Measurements from ENCODE around the gene P2RY6.
"Not testable (repeated sequence)": the region's sequence is repeated elsewhere in the genome, so short reads cannot be mapped to it uniquely, and the experiment has no call there.

The P2RY6 gene

DNA sequence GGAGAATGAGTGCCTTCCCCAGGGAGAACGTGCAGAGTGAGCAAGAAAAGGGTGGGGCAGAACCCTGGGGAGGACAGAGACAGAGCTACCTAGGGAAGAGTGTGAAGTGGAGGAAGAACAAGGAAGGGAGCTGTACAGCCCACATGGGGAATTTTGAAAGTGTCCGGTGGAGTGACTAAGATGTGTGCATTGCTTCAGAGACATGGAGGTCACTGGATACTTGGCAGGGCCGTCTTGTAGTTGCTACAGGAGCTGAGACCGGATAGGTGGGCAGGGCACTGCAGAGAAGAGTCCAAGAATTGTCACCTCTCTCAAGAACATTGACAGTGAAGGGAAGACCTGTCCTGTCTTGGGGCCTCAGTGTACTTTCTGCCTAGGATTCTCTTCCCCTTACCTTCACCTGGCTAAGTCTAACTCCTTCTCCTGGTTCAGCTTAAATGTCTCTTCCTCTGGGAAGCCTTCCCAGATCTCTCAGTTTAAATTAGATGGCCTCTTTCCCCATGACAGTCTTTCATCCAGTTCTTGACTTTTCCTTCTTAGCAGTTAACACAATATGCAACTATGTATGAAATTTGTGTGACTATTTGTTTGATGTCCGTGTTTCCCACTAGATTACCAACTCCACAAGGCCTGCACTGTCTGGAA is 9.2 kb upstream of the P2RY6 start:
- no peak for DNase-seq

DNA sequence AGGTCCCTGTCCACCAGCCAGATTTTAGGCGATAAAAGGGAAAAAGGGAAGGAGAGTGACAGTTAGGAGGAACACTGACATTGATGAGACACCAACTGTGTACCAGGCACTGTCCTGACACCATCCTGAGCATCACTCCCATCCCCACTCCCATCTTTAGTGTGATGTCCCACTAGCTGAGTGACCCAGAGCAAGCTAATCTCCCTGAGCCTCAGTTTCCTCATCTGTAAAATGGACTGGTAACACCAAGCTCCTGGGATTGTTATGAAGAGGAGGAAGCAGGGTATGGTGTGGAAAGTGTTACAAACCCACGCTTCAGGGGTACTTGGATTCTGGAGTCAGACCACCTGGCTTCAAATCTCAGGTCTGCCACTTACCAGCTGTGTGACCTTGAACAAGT is 8.5 kb upstream of the P2RY6 start:
- no peak for DNase-seq

DNA sequence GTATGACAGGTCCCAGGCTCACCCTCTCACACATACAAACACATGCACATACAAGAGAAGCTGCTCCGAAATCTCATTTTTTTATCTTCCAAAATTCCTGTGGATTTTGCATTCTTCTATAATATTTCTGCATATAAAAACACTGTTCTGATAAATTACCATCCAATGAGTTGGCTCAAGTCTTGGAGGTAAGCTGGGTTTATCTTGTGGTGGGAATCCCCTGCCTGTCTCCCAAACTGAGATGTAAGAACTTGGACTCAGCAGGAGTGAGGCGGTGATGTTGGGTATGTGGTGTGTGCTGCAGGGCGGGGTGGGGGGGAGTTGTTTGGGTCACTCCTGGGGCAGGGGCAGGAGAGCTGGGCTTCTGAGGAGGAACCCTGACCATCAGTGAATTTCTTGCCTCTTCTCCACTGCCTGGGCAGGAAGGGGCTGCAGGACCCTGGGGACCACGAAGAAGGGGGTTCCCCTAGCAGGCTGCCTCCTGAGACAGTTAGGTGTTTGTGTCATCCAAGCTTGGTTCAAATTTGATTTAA is 6.8 kb upstream of the P2RY6 start:
- DNase-seq: no peak

DNA sequence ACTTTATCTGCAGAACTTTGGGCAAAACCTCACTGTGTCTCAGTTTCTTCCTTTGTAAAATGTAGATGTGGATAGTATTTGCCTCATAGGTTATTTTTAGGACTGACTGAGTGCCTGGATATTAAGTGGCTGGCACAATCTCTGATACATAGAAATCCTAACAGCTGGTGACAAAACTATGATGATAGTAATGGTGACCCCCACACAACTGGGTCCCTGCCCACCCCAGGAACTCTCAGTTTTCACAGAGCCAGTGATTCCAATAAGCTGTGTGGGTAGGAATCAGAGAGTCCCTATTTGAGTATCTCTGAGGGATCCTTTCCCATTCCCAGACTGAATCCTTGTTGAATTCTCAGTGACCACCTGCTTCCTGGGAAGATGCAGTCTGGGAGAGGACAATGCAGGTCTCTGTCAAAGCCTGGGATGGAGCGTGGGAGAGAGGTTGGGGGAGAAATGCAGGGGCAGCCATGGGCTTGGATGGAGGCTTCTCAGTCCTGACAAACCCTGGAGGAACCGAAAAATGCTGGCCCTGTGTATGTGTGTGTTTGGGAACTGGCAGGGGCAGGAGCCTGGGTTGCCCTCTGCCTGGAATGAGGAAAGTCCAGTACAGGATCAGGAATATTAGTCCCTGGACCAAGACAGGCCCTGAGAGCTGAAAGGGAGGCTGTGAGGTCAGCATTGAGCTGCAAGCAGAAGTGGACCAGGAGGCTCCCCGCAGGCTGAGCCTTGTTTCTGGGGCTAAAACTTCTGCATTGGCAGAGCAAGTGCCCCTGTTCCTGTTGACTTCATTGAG is 6.1 kb upstream of the P2RY6 start:
- no peak for DNase-seq

DNA sequence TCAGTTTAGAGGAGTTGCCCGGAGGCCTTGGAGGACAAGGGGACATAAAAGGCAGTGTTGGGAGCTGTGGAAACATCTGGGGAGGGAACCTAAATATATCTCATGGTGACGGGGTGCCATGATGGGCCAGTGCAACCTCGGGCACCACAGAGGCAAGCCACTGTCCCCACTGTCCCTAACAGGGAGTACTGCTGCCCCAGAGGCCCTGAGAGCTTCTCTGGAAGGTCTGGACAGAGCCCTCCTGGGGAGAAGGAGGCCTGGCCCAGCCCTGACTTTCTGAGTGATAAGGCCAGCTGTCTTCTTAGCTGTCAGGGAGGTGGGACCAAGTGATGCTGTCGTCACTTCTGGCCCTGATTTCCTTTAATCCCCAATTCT is 5.5 kb upstream of the P2RY6 start:
- no peak for DNase-seq

DNA sequence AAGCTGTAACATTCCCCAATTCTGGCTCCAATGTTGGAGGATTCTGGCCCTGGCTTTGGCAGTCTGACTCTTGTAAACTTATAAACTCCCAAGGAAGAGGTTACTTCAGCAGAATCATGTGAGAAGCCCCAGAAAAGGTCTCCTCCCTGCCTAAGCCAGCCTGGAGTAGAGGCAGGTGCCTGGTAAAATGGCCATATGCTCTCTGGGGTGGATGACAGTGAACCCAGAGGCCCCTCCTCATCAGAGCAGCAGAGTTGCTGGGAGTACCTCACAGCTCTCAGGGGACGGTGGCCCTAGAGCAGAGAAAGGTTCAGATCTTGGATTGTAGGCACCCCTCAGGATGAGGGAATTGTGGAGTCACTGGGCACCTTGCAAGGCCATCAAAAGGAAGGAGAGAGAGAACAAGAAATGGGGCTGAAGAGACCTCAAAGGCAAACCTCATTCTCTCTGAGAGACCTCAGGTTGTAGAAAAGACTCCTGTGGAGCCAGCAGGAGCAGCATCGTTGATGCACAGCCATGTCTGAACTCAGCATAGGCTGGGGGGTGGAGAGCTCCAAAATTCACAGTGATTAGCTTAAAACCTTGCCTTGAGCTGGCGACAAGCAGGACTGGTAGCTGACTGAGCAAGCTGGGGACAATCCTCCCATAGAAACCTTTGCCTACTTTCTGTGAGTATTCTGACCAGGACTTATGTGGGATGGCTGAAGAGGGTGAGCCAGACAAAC is 4.9 kb upstream of the P2RY6 start:
- DNase-seq: no peak

- no peak for DNase-seq
These were observed 4.1 kb upstream of the P2RY6 start for GRCh38 chr11:73267906-73268540.

DNA sequence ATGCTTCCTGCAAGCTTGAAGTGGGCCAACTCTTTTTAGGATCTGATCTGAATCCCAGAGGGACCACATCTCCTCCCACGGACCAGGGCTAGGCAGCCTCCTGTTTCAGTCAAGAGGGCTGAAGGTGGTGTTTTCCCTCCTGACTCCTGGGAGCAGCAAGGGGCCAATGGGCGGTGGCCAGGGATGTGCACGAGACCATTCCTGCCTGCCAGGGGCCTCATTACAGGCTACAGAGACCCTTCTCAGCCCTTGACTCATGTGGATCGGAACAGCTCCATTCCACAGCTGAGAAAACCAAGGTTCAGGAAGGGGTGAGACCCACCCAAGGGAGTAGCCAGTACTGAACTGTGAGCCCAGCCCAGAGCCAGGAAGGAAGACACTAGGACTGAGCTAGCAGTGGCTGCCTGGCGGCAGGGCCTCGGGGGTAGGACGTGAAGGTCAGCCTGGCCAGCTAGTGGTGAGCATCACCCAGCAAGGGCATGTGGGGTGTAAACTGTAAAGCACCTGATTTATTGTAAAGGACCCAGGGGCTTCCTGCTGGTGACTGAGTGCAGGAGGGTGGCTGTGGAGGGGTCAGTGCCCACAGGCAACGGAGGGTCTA is 3.4 kb upstream of the P2RY6 start:
- DNase-seq: no peak

DNA sequence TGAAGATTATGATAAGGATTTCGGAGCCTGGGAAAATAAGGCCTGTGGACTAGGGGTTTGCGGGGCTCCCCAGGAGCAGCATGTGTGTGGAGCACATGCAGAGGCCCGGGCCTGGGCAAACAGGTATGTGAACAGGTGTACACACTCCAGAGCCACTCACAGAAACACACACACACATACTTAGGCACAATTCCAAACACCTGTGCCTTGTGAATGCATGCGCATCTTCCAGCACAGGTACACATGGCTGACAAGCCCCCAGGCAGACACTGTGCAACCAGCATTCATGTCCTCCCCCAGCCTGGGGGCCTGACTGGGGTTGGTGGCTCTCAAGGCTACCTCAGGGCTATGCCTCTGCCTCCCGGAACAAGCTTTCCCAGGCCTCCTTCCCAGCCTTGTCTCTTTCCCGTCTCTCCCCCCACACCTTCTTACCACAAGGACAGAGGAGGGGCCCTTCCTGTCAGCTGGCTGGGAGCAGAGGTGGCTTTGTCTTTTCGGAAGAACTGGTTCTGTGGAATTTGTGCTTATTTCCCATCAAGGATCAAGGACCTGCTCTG is 2.6 kb upstream of the P2RY6 start:
- no peak for DNase-seq

GRCh38 chr11:73270016-73270854 is 1.9 kb upstream of the P2RY6 start:
- DNase-seq: no peak

GRCh38 chr11:73270855-73271477 is 1.2 kb upstream of the P2RY6 start:
- DNase-seq: no peak

GRCh38 chr11:73271478-73271865 is 666 bp upstream of the P2RY6 start:
- DNase-seq: not testable (repeated sequence)

- no peak for DNase-seq
These were observed 521 bp downstream of the P2RY6 start for GRCh38 chr11:73272680-73273038.

GRCh38 chr11:73273222-73273895 is 1.2 kb downstream of the P2RY6 start:
- no peak for DNase-seq

DNA sequence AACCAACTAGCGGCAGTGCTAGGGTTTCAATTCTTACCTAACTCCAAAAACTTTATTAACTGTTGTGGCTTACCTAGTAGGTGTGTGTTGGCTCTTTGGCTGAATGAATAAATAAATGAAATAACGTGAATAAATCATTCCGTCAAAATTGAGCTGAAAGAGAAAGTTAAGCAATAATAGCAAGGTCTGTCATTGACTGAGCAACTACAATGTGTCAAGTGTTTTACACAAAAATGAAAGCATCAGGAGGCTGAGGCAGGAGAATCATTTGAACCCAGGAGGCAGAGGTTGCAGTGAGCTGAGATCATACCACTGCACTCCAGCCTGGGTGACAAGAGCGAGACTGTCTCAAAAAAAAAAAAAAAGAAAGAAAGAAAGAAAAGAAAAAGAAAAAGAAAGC is 2.1 kb downstream of the P2RY6 start:
- DNase-seq: not testable (repeated sequence)

DNA sequence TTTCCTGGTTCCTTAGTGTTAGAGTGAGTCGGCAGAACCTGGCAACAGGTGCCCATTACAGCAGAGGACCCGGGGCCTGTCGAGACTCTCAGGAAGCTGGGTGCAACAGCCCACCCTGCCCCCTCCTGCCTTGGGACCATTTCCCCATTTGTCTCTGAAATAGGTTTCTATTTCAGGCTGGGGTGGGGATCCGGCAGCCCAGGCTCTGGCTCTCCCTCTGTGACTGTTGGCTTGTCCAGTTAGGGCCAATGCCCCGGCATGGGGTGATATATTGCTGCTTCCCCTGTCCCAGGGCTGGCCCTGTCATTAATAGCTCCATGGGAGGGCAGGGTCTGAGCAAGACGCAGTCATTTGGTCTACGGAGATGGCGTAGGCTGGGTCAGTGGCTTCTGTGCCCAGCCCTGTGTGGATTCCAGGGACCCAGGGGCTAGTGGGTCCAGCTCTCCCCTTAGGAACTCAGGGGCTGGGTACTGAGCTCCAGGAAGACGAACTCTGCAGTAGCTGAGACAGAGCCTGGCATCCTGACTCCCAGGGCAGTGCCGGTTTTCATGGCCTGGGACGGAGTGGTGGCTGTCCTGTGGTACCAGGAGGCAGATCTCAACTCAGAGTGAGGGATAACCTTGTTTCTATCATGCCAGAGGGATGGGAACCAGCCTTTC is 2.7 kb downstream of the P2RY6 start:
- DNase-seq: no peak

DNA sequence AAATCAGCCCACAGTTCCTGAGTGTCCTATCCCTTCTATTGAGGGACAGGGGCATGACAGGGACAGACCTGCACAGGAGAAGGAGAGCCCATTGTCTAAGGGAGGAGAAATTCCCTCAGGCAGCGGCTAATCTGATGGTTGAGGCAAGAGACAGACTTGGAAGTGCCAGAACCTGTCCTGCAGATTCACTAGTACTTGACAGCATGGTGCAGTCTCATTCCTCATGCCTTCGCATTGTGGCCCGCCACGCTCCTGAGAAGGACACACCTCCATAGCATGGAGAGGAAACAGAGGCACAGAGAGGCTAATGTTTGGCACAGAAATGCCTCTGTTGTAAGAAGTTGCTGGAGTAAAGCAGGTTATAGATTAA is 3.2 kb downstream of the P2RY6 start:
- DNase-seq: no peak

DNA sequence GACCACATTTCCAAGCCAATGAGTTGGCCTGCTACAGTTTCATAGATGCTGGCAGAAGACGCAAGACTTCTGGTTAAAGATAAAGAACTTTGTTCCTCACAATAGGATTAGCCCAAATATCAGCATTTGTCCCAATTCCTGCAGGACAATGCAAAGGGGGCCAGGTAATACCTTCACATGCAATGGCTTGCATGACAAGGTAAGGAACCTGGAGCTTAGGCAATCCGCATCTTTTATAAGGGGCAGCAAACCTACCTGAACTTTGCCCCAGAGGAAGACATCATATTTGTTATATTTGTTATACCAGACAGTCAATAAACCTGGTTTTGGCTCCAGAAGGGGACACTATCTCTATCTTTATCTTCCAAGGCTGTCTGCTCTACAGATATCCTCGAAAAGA is 5.3 kb downstream of the P2RY6 start:
- no peak for DNase-seq

- no peak for DNase-seq
These were observed 8.5 kb downstream of the P2RY6 start for GRCh38 chr11:73280626-73281025.

DNA sequence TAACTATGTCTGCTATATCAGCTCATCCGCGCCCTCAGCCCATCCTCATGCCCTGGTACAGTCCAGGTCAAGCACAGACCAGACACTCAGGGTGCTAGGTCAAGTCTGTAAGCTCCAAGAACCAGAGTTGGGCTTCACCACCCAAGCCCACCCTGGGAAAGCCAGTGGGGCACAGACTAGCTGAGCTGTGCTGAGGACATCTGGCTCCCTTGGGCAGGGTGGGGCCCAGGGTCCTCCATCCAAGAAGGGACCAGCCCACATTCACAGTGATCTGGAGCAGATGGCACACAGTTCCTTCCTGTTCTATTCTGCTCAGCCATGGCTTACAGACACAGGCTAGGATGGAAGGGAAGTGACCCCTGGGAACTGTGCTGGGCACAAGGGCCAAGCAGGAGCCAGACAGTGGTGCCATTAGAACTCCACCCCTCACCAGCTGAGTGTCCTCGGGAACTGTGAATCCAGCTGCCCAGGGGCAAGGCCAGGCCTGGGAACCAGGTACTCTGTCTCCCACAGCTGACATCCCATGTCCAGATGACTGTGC is 9.1 kb downstream of the P2RY6 start:
- no peak for DNase-seq

Measured in CD4-positive, alpha-beta T cell treated with Interleukin-15 for 1 hour (primary cell).